Activated CD8-positive, alpha-beta memory T cell treated with anti-CD3 and anti-CD28 coated beads, Interleukin-2, amount 50 U/mL, for 24 hours (primary cell): ENCODE measurements around the gene CRYBG2.
A peak's percentile ranks its signal among the peaks of the same experiment; 100 is the strongest.
"Not testable (repeated sequence)": the region's sequence is repeated elsewhere in the genome, so short reads cannot be mapped to it uniquely, and the experiment has no call there.

Source experiments
- DNase-seq: peaks from one replicate; pipeline ENCODE4 v3.0.0-alpha.2; 2020; ENCODE audit errors: extremely low read depth

The CRYBG2 gene

DNA sequence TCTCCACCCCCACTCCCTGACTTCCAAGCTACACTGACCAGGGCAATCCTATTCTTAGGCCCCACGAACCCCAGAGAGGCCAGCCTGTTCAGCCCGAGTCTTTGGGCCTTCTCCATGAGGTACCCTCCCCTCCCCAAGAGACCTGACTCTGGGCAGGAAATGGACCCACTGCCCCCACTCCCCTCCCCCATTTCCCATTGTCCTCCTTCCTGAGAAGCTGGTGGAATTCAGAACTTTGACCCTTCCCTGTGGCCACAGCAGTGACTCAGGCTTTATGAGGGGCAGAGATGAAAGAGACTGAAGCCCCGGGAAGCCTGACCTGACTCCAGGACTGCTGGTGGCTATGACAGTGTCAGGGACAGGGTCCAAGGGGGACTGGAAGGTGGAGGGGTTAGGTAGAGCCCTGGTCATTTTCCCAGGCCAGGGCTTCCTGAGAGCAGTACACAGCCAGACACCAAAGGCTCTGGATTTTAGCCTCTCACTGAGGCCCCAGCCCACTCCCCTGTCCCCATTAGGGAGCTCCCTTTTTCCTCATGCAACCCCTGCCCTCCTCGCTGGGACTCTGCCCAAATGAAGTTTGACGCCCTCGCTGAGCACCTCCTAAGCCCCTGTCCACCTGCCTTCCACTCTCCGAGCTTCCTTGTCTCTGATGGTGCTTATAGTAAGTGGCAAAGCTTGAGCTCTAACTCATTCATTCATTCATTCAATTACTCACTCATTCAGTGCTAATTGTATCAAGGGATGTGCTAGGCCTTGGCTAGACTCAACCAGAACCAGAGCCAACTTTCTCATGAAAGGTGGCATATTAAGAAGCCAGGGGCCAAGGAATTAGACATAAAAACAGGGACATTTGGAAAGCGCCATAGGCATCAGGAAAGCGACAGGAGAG lies 3.0 kb downstream of the CRYBG2 start:
- no peak for DNase-seq

DNA sequence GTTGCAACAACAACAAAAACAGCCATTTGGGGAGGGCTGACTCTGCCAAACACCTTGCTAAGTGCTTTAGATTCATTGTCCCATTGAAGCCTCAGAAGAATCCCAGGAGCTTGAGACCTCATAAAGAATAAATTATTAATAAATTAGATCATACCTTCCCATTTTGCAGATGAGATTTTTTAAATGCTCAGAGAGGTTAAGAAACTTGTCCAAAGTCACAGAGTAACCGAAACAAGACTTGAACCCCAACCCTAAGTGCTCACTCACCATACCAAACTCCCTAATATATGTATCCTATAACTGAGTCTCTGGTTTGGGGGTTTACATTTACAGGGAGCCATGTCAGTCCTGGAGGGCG lies 3.6 kb downstream of the CRYBG2 start:
- DNase-seq, result no peak

DNA sequence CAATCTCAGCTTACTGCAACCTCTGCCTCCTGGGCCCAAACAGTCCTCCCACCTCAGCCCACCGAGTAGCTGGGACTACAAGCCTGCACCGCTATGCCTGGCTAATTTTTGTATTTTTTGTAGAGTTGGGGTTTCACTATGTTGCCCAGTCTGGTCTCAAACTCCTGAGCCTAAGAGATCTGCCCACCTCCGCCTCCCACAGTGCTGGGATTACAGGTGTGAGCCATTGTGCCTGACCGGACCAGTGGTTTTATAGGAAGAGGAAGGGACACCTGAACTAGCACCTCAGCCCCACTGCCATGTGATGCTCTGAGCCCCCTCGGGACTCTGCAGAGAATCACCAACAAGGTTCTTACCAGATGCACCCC lies 4.1 kb downstream of the CRYBG2 start:
- DNase-seq, result no peak

DNA sequence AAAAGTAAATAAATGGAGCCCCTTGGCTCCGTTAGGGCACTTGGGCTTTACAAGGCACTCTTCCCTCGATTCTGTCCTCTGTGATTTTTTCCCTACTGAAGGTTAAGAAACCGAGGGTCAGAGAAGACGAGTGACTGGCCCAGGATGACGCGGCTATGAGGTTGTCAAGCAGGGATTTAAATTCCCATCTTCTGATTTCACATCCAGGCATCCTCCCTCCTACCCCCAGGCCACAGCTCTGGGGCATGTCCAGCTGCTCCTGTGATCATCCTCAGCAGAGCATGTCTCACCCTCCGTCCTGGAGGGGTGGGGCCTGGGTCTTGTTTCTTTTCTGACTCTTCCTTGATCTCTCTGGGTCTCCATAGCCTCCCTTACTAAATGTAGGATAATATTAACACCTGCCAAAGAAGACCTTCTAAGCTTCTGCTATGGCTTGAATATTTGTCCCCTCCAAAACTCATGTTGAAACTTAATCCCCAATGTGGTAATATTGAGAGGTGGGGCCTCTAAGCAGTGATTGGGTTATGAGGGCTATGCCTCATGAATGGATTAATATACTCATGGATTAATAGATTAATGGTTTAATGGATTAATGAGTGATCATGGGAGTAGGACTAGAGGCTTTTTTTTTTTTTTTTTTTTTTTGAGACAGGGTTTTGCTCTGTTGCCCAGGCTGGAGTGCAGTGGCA lies 4.6 kb downstream of the CRYBG2 start:
- DNase-seq, result no peak

DNA sequence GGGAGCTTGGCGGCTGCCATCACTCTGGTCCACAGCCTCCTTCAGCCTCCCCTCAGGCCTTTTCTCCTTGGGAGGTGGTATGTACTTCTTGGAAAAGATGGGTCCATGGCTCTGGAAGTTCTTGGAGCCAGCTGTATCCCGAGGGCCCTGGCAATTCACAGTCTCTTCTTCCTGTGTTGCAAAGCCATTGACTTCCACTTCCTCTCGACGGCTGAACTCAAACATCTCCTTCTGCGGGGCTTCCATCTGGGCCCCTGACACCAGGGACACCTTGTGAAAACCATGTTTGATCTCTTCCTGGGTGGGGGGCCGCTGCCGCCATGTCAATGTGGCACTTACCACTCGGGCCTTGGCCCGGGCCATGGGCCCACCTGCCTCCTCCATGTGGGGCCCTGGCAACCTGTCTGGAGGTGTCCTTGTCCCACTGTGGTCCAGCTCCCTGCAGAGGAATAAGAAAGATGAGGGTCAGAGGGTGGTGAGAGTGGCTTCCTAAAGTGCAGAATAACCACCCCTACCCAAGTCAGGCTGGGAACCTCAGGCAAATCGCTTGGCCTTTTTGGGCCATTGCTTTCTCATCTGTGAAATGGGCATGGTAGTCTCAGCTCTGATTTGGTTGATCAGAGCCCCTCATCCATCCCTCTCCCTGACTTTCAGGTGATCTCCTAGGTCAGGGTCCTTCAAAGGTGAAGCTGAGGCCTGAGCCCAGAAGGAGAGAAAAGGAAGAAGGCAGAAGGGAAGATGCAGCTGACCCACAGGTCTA lies 7.5 kb downstream of the CRYBG2 start:
- DNase-seq, result no peak

DNA sequence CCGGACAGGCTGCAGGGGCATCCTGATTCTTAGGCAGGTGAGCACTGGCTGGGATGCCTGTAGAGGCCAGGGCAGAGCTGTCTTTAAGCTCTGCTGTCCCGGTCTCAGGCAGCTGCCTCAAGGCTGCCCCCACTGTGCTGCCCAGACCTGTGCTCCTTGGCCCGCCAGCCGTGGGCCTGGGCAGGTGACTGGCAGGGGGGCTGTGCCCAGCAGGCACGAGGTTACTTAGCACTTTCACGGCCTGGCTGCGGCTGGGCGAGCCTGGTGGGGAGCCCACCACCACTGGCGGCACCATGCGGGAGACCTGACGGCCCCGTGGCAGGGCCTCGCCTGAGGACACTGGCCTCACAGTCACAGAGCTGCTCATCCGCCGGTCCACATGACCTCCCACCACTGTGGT lies 8.2 kb downstream of the CRYBG2 start:
- DNase-seq, result no peak

DNA sequence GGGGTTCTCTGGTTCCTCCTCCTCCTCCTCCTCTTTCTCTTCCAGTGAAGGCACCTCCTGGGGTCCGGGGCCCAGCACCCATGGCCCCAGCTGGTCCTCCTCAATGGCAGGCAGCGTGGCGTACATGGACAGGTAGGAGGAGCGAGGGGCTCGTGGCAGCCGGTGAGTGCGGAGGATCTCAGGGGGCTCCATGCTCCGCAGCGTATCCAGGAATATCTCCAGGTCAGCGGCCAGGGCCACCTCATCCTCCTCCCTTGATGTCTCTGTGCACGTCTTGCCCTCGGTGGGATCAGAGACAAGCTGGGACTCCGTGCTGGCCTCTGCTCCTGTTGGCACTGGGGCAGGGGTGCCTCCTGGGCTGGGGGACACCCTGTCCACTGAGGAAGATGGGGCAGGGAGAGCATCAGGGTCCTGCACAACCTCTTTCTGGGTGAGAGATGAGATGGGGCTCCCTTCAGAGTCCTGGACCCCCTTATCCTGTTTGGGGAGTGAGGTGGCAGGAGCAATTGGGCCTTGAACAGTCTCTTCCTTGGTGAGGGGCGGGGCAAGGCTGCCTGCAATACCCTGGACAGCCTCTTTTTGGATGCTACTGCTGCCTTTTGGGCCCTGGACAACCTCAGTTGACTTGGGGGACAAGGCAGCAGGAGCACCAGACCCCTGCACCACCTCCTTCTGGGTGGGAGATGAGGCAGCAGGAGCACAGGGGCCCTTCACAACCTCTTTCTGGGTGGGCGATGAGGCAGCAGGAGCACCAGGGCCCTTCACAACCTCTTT lies 9.6 kb downstream of the CRYBG2 start:
- DNase-seq, result no peak

DNA sequence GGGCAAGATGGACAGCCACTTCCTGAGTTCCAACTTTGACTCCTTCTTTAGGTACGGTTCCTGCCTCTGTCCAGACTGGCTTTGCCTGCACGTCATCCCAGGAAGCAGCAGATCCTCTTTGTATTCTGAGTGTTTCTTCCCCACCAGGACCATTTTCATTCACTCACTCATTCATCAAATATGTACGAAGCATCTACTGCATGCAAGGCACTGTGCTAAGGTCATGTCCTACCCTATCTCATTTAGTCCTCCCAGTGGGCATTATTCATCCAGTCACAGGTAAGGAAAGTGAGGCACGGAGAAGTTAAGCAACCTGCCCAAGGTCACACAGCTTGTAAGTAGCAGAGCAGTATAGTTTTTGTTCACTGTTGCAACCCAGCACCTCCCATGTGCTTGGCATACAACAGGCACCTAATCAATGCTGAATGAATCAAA lies 13.9 kb downstream of the CRYBG2 start:
- no peak for DNase-seq

DNA sequence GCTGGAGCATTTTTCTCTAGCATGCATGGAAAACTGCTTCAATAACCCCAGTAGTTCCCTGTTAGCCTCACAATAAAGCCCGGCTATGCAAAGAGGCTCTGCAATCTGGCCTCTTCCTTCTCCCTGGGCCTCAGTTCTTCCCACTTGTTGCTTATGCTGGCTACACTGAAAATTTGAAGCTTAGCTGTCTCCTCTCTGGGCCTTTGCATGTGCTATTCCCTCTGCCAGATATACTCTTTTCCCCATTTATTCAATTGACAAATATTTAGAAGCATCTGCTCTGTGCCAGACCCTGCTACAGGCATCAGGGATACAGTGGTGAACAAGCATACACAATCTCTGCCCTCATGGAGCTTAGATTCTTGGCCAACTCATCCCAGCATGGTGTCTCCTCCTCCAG lies 15.3 kb downstream of the CRYBG2 start:
- DNase-seq, result no peak

DNA sequence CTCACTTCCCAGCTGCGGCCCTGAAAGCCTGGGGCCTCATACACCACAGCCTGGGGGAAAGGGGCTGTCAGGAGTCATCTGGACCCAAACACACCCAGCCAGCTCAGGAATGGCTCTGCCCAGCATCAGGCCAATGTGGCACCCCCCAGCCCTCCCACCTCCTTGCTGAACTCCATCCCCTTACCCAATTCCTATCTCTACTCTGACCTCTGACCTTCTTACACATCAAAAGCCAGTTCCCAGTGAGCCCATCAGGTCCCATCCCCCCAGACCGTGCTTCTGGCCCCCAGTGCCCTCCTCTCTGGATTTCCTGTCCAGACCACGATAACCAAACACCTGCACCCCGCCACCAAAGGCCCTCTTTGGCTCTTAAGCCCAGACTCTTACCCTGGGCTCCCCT lies 16.3 kb downstream of the CRYBG2 start:
- no peak for DNase-seq

DNA sequence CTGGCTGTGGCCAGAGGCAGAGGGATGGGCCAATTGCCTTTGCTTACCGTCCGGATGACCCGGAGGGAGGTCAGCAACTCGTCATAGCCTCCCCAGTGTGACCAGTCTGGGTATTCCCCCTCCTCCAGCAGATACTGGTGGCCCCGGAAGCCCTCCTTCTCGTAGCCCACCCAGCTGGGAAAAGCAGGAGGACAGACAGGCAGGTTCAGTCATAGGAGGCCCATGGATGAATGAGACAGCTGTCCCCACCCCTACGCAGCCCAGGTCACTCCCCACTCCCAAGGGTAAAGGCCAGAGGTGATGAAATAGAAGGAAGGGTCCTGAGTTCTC lies 16.8 kb downstream of the CRYBG2 start:
- DNase-seq, result no peak

DNA sequence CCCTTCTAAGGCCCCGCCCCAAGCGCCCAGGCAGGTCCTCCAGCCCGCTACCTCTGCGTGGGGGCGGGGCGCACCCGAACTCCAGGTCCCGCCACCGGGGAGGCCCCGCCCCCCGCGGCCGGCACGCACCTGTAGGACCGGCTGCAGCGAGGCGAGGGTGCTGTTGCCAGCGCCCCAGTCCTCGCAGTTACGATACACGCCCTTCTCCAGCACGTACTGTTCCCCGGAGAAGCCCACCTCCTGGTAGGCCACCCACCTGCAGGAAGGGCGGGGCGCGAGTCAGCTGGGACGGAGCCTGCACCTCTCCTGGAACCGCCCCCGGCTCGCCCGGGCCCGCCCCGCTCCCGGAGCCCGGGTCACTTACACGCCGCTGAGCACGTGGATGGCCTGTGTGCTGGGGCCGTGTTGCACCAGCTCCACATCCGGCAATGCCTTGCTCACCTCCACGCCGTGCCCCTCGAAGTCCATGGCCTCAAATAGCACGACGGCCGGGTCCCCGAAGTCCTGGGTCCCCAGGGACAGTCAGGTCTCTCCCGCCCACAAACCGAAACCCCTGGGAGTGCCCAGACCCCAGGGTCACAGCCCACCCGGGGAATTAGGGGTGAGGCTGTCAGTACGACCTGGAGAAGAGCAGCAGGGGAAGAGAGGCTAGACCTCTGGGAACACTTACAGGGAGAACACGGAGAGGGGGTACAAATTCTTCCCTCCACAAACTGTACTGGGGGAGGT lies 17.3 kb downstream of the CRYBG2 start:
- DNase-seq, result no peak

DNA sequence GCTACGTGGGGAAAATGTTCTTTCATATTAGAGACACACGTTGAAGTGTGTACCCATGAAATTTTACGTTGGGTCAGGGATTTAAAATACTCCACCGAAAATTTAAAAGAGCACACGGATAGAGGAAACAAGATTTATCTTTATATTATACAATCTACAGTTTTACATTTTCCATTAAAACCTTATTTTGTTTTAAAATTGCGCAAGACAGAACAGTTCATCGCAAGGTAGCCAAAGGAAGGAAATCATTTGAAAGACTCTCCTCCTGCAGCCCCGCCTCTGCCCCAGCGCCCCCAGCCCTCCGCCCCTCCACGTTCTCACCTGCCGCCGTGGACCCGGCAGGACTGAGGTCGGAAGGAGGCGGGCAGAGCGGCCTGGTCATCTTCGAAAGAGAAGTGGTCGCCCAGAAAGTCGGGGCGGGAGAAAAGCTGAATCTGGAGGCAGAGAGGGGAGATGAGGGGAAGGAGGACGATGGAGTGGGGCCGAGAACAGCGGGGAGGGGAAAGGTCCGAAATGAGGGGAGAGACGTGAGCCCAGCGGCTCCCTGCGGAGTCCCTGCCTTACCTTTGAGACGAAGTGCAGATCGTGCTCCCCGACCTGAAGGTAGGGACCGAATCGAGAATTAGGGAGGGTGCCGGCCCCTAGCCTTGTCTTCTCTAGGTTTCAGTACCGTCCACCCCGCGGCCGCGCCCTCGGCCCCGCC lies 18.0 kb downstream of the CRYBG2 start:
- DNase-seq, result peak; percentile 49

DNA sequence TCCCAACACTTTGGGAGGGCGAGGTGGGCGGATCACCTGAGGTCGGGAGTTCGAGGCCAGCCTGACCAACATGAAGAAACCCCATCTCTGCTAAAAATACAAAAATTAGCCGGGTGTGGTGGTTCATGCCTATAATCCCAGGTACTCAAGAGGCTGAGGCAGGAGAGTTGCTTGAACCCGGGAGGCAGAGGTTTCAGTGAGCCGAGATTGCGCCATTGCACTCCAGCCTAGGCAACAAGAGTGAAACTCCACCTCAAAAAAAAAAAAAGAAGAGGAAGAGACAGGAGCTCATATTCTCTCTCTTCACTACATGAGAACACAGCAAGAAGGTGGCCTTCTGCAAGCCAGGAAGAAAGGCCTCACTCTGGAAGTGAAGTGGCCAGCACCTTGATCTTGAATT lies 20.6 kb downstream of the CRYBG2 start:
- DNase-seq, result not testable (repeated sequence)

DNA sequence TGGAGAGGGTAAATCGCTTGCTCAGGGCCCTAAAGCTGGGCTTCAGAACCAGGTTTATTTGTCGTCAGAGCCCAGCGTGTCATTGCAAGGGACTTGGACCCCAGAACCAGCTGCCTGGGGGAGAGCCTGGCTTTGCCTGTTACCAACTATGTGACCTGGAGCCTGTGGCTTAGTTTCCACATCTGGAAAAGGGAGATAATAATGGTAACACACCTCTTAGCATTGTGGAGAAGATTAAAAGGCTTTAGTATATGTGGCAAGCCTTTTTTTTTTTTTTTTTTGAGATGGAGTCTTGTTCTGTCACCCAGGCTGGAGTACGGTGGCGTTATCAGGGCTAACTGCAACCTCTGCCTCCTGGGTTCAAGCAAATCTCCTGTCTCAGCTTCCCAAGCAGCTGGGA lies 23.7 kb downstream of the CRYBG2 start:
- DNase-seq, result no peak

DNA sequence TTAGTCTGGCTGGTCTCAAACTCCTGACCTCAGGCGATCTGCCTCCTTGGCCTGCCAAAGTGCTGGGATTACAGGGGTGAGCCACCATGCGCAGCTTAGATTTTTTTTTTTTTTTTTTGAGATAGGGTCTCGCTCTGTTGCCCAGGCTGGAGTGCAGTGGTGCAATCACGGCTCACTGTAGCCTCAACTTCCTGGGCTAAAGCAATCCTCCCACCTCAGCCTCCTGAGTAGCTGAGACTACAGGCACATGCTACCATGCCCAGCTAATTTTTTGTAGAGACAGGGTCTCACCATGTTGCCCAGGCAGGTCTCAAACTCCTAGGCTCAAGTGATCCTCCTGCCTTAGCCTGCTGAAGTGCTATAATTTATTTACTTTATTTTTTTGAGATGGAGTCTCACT lies 24.6 kb downstream of the CRYBG2 start:
- DNase-seq, result not testable (repeated sequence)

DNA sequence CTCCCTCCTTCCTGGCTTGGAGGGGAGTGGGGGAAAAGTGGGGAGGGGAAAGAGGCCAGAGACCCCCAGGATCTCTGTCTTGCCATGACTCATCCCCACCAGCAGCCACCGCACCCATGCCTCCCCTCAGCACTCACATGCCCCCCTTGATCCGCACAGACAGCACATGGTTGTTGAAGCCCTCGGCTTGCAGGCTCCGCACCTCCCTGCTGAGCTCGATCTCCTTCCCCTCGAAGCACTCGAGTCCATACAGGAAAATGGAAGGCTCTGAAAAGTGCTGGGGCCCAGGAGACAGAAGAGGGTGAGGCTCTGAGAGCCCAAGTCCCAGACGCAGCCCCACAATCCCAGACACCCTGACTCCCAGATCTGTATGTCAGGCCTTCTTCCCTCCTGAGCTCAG lies 25.3 kb downstream of the CRYBG2 start:
- DNase-seq, result no peak

DNA sequence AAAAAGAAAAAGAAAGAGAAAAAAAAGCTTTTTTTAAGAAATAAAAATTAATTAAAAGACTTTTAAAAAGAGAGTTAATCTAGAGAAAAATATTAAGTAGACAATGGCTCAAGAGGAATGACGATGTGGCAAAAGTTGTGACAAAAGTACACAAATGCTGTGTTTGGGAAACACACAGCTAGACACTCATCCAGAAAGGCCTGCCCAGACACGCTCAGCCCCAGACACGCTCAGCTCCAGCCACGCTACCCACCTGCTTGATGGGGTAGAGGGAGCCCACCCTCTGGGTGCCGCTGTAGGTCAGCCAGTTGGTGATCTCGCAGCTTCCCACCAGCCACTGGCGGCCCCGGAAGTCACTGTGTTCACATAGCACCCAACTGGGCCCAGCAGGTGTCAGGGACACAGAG lies 26.0 kb downstream of the CRYBG2 start:
- DNase-seq, result no peak

DNA sequence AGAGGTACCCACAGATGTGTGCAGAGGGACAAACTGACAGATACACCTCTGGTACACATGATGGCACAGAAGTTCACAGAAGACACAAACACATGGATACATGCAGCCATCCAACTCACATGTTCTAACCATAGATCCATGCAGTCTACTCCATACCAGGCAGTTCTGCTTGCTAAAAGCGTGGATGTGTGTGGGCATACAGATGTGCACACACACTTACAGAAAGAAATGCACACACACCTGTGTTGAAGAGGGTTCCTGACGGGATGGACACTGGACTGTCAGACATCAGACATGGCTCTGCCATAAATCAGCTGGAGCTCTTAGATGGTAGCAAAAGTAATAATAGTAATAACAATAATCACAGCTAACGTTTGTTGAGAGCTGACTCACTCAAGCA lies 29.4 kb downstream of the CRYBG2 start:
- DNase-seq, result no peak

DNA sequence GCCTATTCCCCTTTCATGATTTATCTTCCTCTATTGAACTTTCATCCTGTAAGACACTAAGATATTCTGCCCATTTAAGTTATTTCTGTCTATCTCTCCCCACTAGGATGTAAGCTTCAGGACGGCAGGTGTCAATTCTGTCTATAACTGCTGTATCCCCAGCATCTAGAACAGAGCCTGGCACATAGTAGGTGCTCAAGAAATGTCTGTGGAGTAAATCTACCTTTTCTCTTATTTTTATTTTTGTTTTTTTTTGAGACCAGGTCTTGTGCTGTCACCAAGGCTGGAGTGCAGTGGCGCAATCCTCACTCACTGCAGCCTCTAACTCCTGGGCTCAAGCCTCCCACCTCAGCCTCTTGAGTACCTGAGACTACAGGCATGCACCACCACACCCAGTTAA lies 30.5 kb downstream of the CRYBG2 start:
- no peak for DNase-seq

DNA sequence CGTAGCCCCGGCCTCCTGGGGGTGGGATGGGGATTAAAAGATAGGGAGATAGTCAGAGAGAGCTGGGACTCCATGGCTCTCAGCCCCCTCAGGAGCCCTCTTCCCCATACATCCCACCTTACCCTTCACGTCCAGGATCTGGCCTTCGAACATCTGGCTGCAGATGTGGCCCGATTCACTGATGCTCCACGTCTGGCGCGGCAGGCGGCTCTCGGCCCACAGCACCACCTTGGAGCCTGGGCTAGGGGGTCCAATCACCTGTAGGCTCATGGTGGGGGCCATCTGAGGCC lies 31.9 kb downstream of the CRYBG2 start:
- DNase-seq, result no peak
